HCT116 (cell line): ENCODE results near the gene LRIG1.

ENCODE experiments used
- EZH2 ChIP-seq: fragments of 200-600 bp; sonication (generic); IDR thresholded peaks from 2 replicates; pipeline ENCODE4 v1.6.1; 2017; ENCODE audit warnings: antibody characterized with exemption, mixed run types
- POLR2A ChIP-seq: IDR thresholded peaks from 2 replicates; pipeline ENCODE4 v1.7.0; 2011; ENCODE audit warnings: borderline replicate concordance; ENCODE audit not compliant: insufficient read depth, insufficient read length; ENCODE audit errors: extremely low read depth
- POLR2AphosphoS5 ChIP-seq: IDR thresholded peaks from 2 replicates; pipeline ENCODE4 v1.6.1; 2011; ENCODE audit warnings: mild to moderate bottlenecking, low read depth, low read length, moderate library complexity
- SRF ChIP-seq: IDR thresholded peaks from 2 replicates; pipeline ENCODE4 v1.6.1; 2012; ENCODE audit warnings: low read depth
- TCF7L2 ChIP-seq: IDR thresholded peaks from 2 replicates; pipeline ENCODE4 v1.7.0; 2011; ENCODE audit warnings: borderline replicate concordance, inconsistent platforms; ENCODE audit not compliant: insufficient read depth, insufficient read length; ENCODE audit errors: extremely low read depth
- YY1 ChIP-seq: IDR thresholded peaks from 2 replicates; pipeline ENCODE4 v1.6.1; 2011; ENCODE audit warnings: low read length, low read depth, moderate library complexity, mild to moderate bottlenecking; ENCODE audit not compliant: insufficient replicate concordance; ENCODE audit errors: extremely low read depth
- ZFX ChIP-seq: fragments of 450-650 bp; IDR thresholded peaks from 2 replicates; pipeline ENCODE4 v1.6.1; 2017
- TF ChIP-seq, protein P1 (sequence below), 3 experiments: fragments of 200-600 bp in 1 of 3; sonication (generic) in 1 of 3; IDR thresholded peaks in 2 of 3; conservative IDR thresholded peaks in 1 of 3; 2 replicates each; pipeline ENCODE4 v1.5.1; 2012 to 2017; ENCODE audit warnings: low read depth in 2 of 3, low read length in 2 of 3, antibody characterized with exemption in 1 of 3, borderline replicate concordance in 1 of 3, control low read depth in 1 of 3, mild to moderate bottlenecking in 1 of 3, mixed read lengths in 1 of 3, mixed run types in 1 of 3, moderate library complexity in 1 of 3; ENCODE audit not compliant: insufficient read depth in 1 of 3
- TF ChIP-seq, protein P2 (sequence below): IDR thresholded peaks from 2 replicates; pipeline ENCODE4 v1.6.1; 2012; ENCODE audit warnings: low read depth

DNA sequence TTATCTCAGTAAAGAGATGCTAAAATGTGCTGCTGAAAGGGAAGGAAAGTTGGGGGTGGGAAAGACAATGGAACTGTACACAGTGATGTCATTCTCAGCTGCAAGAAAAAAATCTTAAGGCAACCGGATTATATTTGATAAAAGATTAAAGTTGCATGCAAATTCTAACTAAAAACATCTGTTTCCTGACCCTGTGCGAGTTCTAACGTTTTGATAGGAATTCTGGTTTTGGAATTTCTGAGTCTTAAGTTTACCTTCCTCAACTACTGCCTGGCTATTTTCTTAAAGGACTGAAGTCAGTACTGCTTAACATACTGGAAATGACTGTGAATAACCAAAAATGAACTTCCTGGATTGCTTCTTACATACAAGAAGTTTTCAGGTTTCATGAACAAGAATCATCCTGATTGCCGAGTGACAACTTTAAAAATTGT, 164.5 kb downstream of the LRIG1 start:
- TF ChIP-seq POLR2AphosphoS5 (no peak), ZFX (no peak), SRF (no peak), YY1 (no peak), POLR2A (no peak), EZH2 (no peak), TCF7L2 (no peak)
- TF ChIP-seq, protein P1, sequence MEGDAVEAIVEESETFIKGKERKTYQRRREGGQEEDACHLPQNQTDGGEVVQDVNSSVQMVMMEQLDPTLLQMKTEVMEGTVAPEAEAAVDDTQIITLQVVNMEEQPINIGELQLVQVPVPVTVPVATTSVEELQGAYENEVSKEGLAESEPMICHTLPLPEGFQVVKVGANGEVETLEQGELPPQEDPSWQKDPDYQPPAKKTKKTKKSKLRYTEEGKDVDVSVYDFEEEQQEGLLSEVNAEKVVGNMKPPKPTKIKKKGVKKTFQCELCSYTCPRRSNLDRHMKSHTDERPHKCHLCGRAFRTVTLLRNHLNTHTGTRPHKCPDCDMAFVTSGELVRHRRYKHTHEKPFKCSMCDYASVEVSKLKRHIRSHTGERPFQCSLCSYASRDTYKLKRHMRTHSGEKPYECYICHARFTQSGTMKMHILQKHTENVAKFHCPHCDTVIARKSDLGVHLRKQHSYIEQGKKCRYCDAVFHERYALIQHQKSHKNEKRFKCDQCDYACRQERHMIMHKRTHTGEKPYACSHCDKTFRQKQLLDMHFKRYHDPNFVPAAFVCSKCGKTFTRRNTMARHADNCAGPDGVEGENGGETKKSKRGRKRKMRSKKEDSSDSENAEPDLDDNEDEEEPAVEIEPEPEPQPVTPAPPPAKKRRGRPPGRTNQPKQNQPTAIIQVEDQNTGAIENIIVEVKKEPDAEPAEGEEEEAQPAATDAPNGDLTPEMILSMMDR (IDR thresholded peaks at IDR 0.05 in 2 of 3, conservative IDR thresholded peaks at IDR 0.05 in 1 of 3; ENCODE audit: borderline replicate concordance in 1 of 3, insufficient read depth in 1 of 3, low read depth in 2 of 3, low read length in 2 of 3), result no peak
- TF ChIP-seq, protein P2, sequence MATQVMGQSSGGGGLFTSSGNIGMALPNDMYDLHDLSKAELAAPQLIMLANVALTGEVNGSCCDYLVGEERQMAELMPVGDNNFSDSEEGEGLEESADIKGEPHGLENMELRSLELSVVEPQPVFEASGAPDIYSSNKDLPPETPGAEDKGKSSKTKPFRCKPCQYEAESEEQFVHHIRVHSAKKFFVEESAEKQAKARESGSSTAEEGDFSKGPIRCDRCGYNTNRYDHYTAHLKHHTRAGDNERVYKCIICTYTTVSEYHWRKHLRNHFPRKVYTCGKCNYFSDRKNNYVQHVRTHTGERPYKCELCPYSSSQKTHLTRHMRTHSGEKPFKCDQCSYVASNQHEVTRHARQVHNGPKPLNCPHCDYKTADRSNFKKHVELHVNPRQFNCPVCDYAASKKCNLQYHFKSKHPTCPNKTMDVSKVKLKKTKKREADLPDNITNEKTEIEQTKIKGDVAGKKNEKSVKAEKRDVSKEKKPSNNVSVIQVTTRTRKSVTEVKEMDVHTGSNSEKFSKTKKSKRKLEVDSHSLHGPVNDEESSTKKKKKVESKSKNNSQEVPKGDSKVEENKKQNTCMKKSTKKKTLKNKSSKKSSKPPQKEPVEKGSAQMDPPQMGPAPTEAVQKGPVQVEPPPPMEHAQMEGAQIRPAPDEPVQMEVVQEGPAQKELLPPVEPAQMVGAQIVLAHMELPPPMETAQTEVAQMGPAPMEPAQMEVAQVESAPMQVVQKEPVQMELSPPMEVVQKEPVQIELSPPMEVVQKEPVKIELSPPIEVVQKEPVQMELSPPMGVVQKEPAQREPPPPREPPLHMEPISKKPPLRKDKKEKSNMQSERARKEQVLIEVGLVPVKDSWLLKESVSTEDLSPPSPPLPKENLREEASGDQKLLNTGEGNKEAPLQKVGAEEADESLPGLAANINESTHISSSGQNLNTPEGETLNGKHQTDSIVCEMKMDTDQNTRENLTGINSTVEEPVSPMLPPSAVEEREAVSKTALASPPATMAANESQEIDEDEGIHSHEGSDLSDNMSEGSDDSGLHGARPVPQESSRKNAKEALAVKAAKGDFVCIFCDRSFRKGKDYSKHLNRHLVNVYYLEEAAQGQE, result no peak
